ENCODE data around the gene D2HGDH.
"Not testable (repeated sequence)": the region's sequence is repeated elsewhere in the genome, so short reads cannot be mapped to it uniquely, and the experiment has no call there.

The D2HGDH gene

GRCh38 chr2:241748468-241749256 lies 14.2 kb downstream of the D2HGDH start:
- no peak for DNase-seq

- no peak for DNase-seq
These were observed 15.8 kb downstream of the D2HGDH start for GRCh38 chr2:241750076-241750840.

GRCh38 chr2:241751152-241751551 lies 16.7 kb downstream of the D2HGDH start:
- DNase-seq, result no peak

- no peak for DNase-seq
These were observed 17.3 kb downstream of the D2HGDH start for GRCh38 chr2:241751776-241752175.

- no peak for DNase-seq
These were observed 17.8 kb downstream of the D2HGDH start for GRCh38 chr2:241752253-241752652.

GRCh38 chr2:241752689-241753276 lies 18.4 kb downstream of the D2HGDH start:
- no peak for DNase-seq

GRCh38 chr2:241753493-241753892 lies 19.1 kb downstream of the D2HGDH start:
- no peak for DNase-seq

GRCh38 chr2:241754042-241754441 lies 19.6 kb downstream of the D2HGDH start:
- no peak for DNase-seq

- DNase-seq, result no peak
These were observed 20.7 kb downstream of the D2HGDH start for GRCh38 chr2:241755166-241755565.

GRCh38 chr2:241755777-241756176 lies 21.3 kb downstream of the D2HGDH start:
- DNase-seq, result no peak

GRCh38 chr2:241759067-241759807 lies 24.8 kb downstream of the D2HGDH start:
- DNase-seq, result no peak

- DNase-seq, result not testable (repeated sequence)
These were observed 25.5 kb downstream of the D2HGDH start for GRCh38 chr2:241759893-241760292.

GRCh38 chr2:241760301-241760771 lies 25.9 kb downstream of the D2HGDH start:
- DNase-seq, result no peak

GRCh38 chr2:241762321-241762932 lies 28.0 kb downstream of the D2HGDH start:
- DNase-seq, result no peak

GRCh38 chr2:241762933-241763369 lies 28.5 kb downstream of the D2HGDH start:
- no peak for DNase-seq

- DNase-seq, result no peak
These were observed 29.3 kb downstream of the D2HGDH start for GRCh38 chr2:241763551-241764274.

- no peak for DNase-seq
These were observed 30.1 kb downstream of the D2HGDH start for GRCh38 chr2:241764275-241765241.

GRCh38 chr2:241767464-241768250 lies 33.2 kb downstream of the D2HGDH start:
- no peak for DNase-seq

Data from nucleus accumbens (tissue), 56 donors.